ENCODE results near the gene SCNN1B. TPM values are rescaled to one million over a fixed set of nuclear protein-coding genes. Genes with fewer than 3 reads are reported as not detected.

The SCNN1B gene
- total RNA-seq, 2 experiments from 2014 or later = not detected

DNA sequence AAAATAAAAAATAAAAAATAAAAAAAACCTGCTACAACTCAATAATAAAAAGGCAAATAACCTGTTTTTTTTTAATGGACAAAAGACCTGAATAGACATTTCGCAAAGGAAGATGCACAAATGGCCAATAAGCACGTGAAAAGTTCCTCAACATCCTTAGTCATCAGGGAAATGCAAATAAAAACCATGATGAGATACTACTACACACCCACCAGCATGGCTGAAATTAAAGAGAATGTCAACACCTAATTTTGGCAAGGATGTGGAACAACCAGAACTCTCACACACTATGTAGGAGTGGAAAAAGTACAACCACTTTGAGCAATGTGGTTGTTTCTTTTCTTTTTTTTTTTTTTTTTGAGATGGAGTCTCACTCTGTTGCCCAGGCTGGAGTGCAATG, 126.2 kb downstream of the SCNN1B start:
- Mint-ChIP-seq H3K27me3 (no peaks in the 10 kb centered on the region), H3K4me1 (ENCODE audit: low read depth) (no peaks in the 10 kb centered on the region), H3K9me3 (no peaks in the 10 kb centered on the region), H3K4me3 (no peak overlapping the region), H3K36me3 (ENCODE audit: low read depth) (peaks cover 53% of the 10 kb centered on the region), H3K27ac (no peak overlapping the region)
- intact Hi-C loops (cut with DNase I, micrococcal nuclease) = no loop called here
- TF ChIP-seq, protein P1, sequence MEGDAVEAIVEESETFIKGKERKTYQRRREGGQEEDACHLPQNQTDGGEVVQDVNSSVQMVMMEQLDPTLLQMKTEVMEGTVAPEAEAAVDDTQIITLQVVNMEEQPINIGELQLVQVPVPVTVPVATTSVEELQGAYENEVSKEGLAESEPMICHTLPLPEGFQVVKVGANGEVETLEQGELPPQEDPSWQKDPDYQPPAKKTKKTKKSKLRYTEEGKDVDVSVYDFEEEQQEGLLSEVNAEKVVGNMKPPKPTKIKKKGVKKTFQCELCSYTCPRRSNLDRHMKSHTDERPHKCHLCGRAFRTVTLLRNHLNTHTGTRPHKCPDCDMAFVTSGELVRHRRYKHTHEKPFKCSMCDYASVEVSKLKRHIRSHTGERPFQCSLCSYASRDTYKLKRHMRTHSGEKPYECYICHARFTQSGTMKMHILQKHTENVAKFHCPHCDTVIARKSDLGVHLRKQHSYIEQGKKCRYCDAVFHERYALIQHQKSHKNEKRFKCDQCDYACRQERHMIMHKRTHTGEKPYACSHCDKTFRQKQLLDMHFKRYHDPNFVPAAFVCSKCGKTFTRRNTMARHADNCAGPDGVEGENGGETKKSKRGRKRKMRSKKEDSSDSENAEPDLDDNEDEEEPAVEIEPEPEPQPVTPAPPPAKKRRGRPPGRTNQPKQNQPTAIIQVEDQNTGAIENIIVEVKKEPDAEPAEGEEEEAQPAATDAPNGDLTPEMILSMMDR (IDR thresholded peaks at IDR 0.05) = no peak
- POLR2A ChIA-PET = no interaction called here
- H3K4me1 ChIP-seq (ENCODE audit: insufficient read depth, low read length) = no peaks in the 10 kb centered on the region
- no peak overlapping the region for H3K27ac ChIP-seq (ENCODE audit: low read depth in 1 of 2, low read length in 2 of 2)
- DNase-seq (no peak), ATAC-seq (ENCODE audit: poor library complexity) (no peak)
- H3K27me3 ChIP-seq (ENCODE audit: control insufficient read depth in 1 of 2, insufficient read depth in 2 of 2, low read length in 2 of 2) = no peaks in the 10 kb centered on the region
- CTCF ChIA-PET = no interaction called here
- H3K36me3 ChIP-seq (ENCODE audit: insufficient read depth, low read length) = peaks cover 53% of the 10 kb centered on the region
- H3K4me3 ChIP-seq (ENCODE audit: low read length) = no peak overlapping the region
- H3K9me3 ChIP-seq (ENCODE audit: control insufficient read depth in 1 of 2, insufficient read depth in 1 of 2, low read length in 2 of 2) = no peaks in the 10 kb centered on the region

Other genes with a start within 250 kb of the SCNN1B start
- gene USP31, start 152.8 kb upstream of the SCNN1B start, total RNA-seq = 1 to 10 TPM; 1.6 to 1.7 TPM
- gene SCNN1G, start 119.6 kb upstream of the SCNN1B start, total RNA-seq = not detected
- gene COG7, start 150.9 kb downstream of the SCNN1B start, total RNA-seq = 10 to 100 TPM; 12.6 to 13.6 TPM
- gene GGA2, start 208.2 kb downstream of the SCNN1B start, total RNA-seq = 10 to 100 TPM; 96.5 to 96.9 TPM